Neutrophil (primary cell): ENCODE measurements around the gene FEM1C.
A peak's percentile ranks its signal among the peaks of the same experiment; 100 is the strongest.

Experiments
- H3K27ac ChIP-seq: fragments of 200-600 bp; sonication (generic); 2 replicates; pipeline ENCODE4 v1.5.1; 2016; ENCODE audit warnings: mild to moderate bottlenecking, moderate library complexity
- H3K27me3 ChIP-seq: fragments of 200-600 bp; sonication (generic); 2 replicates; pipeline ENCODE4 v1.6.0; 2016; ENCODE audit warnings: mild to moderate bottlenecking
- H3K36me3 ChIP-seq: fragments of 200-600 bp; sonication (generic); 2 replicates; pipeline ENCODE4 v1.5.1; 2017
- H3K4me1 ChIP-seq, 2 experiments: fragments of 200-600 bp in 1 of 2; sonication (generic) in 1 of 2; 1 replicate in 1 of 2; 2 replicates in 1 of 2; pipeline versions ENCODE4 v1.5.1 to v1.6.1; 2013 to 2016; ENCODE audit warnings: low read depth in 1 of 2, low read length in 1 of 2, mild to moderate bottlenecking in 1 of 2, moderate library complexity in 1 of 2; ENCODE audit not compliant: control insufficient read depth in 1 of 2, insufficient read depth in 1 of 2
- H3K4me3 ChIP-seq, 2 experiments: fragments of 200-600 bp in 1 of 2; sonication (generic) in 1 of 2; 1 replicate in 1 of 2; 2 replicates in 1 of 2; pipeline ENCODE4 v1.5.1; 2013 to 2016; ENCODE audit warnings: low read depth in 1 of 2, low read length in 1 of 2, mild to moderate bottlenecking in 1 of 2, moderate library complexity in 1 of 2
- H3K9me3 ChIP-seq: fragments of 200-600 bp; sonication (generic); 2 replicates; pipeline ENCODE4 v1.5.1; 2016
- TF ChIP-seq, protein P1 (sequence below): fragments of 200-600 bp; sonication (generic); IDR thresholded peaks from 2 replicates; pipeline ENCODE4 v1.5.1; 2016; ENCODE audit warnings: antibody characterized with exemption

The FEM1C gene

GRCh38 chr5:115522832-115523403 is 21.7 kb downstream of the FEM1C start:
- no peaks in the 10 kb centered on the region for H3K27me3 ChIP-seq

GRCh38 chr5:115520191-115520590 is 24.4 kb downstream of the FEM1C start:
- Histone ChIP-seq H3K27me3 (no peaks in the 10 kb centered on the region), H3K27ac (no peak overlapping the region), H3K9me3 (no peaks in the 10 kb centered on the region), H3K4me3 (no peak overlapping the region), H3K4me1 (peaks cover 4 to 8% of the 10 kb centered on the region in 2 experiments), H3K36me3 (peaks cover 33% of the 10 kb centered on the region)
- TF ChIP-seq, protein P1, sequence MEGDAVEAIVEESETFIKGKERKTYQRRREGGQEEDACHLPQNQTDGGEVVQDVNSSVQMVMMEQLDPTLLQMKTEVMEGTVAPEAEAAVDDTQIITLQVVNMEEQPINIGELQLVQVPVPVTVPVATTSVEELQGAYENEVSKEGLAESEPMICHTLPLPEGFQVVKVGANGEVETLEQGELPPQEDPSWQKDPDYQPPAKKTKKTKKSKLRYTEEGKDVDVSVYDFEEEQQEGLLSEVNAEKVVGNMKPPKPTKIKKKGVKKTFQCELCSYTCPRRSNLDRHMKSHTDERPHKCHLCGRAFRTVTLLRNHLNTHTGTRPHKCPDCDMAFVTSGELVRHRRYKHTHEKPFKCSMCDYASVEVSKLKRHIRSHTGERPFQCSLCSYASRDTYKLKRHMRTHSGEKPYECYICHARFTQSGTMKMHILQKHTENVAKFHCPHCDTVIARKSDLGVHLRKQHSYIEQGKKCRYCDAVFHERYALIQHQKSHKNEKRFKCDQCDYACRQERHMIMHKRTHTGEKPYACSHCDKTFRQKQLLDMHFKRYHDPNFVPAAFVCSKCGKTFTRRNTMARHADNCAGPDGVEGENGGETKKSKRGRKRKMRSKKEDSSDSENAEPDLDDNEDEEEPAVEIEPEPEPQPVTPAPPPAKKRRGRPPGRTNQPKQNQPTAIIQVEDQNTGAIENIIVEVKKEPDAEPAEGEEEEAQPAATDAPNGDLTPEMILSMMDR, result no peak

More at GRCh38 chr5:115522832-115523403, 21.7 kb downstream of the FEM1C start:
- H3K36me3 ChIP-seq, result peaks cover 41% of the 10 kb centered on the region
- H3K27ac ChIP-seq, result peak overlapping the region; percentile 28
- peaks cover 4 to 8% of the 10 kb centered on the region in 2 experiments for H3K4me1 ChIP-seq
- TF ChIP-seq, protein P1, result no peak
- no peaks in the 10 kb centered on the region for H3K9me3 ChIP-seq
- H3K4me3 ChIP-seq, result no peak overlapping the region

GRCh38 chr5:115516372-115516771 is 28.2 kb downstream of the FEM1C start:
- no peaks in the 10 kb centered on the region for H3K9me3 ChIP-seq
- H3K4me3 ChIP-seq, result no peak overlapping the region
- H3K27ac ChIP-seq, result no peak overlapping the region
- no peaks in the 10 kb centered on the region for H3K27me3 ChIP-seq
- no peaks in the 10 kb centered on the region for H3K4me1 ChIP-seq
- H3K36me3 ChIP-seq, result no peaks in the 10 kb centered on the region
- TF ChIP-seq, protein P1, result no peak

DNA sequence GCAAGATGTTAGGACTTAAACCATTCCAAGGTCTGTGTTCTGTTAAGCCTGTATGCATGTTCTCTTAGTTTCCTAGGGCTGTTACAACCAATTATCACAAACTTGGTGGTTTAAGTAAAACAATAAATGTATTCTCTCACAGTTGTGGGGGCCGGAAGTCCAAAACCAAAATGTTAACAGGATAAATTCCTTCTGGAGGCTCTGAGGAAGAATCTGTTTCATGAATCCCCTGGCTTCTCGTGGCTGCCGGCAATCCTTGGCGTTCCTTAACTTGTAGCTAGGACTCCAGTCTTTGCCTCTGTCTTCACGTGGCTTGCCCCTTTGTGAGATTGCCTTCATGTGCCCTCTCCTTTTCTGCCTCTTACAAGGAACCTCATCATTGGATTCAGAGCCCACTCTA is 30.4 kb downstream of the FEM1C start:
- Histone ChIP-seq H3K9me3 (no peaks in the 10 kb centered on the region), H3K4me1 (no peaks in the 10 kb centered on the region), H3K27me3 (no peaks in the 10 kb centered on the region), H3K27ac (no peak overlapping the region), H3K36me3 (no peaks in the 10 kb centered on the region), H3K4me3 (no peak overlapping the region)
- TF ChIP-seq, protein P1, result no peak

DNA sequence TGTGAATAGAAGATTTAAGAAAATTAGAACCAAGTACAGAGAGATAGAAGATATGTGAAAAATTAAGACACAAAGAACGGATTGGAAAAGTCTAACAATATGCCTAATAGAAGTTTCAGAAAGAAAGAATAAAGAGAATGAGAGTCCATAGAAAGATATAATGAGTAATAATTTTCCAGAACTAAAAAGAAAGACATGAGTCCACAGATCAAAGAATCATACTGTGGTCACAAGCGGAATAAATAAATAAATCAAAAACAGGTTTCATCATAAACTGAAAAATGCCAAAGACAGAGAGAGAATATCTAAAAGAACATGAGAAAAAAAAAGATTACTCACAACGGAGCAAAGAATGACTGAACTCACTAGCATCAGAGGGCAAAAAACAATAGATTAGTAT is 32.9 kb downstream of the FEM1C start:
- H3K27me3 ChIP-seq, result no peaks in the 10 kb centered on the region
- H3K27ac ChIP-seq, result no peak overlapping the region
- H3K9me3 ChIP-seq, result no peaks in the 10 kb centered on the region
- H3K36me3 ChIP-seq, result no peaks in the 10 kb centered on the region
- H3K4me3 ChIP-seq, result no peak overlapping the region
- H3K4me1 ChIP-seq, result no peaks in the 10 kb centered on the region
- TF ChIP-seq, protein P1, result no peak
